Neural cell (in vitro differentiated cells): Measurements from ENCODE around the gene ZFP42. TPM values are rescaled to one million over a fixed set of nuclear protein-coding genes. Genes with fewer than 3 reads are reported as not detected.
"Not testable (repeated sequence)": the region's sequence is repeated elsewhere in the genome, so short reads cannot be mapped to it uniquely, and the experiment has no call there.

ENCODE experiments used
- H2AFZ ChIP-seq: fragments of 200-600, 300-800 bp; sonication (generic), shearing (Covaris generic); 2 replicates; pipeline ENCODE4 v1.6.0; 2014; ENCODE audit warnings: low read depth, mild to moderate bottlenecking, antibody characterized with exemption, low read length, moderate library complexity
- H3F3A ChIP-seq: fragments of 200-600 bp; shearing (Covaris generic); 2 replicates; pipeline ENCODE4 v1.6.1; 2016; ENCODE audit warnings: mild to moderate bottlenecking, moderate library complexity, mixed read lengths, antibody characterized with exemption, low read length; ENCODE audit not compliant: insufficient read depth, poor library complexity, severe bottlenecking
- H3K27ac ChIP-seq: fragments of 200-600, 300-800 bp; sonication (generic), shearing (Covaris generic); 2 replicates; pipeline ENCODE4 v1.5.1; 2014; ENCODE audit warnings: mild to moderate bottlenecking, low read length, moderate library complexity
- H3K27me3 ChIP-seq: fragments of 300-800, 200-600 bp; sonication (generic), shearing (Covaris generic); 2 replicates; pipeline ENCODE4 v1.6.0; 2014; ENCODE audit warnings: mild to moderate bottlenecking, low read depth, low read length, moderate library complexity; ENCODE audit not compliant: insufficient read depth
- H3K36me3 ChIP-seq: fragments of 300-800, 200-600 bp; sonication (generic), shearing (Covaris generic); 2 replicates; pipeline ENCODE4 v1.5.1; 2014; ENCODE audit warnings: mild to moderate bottlenecking, antibody characterized with exemption, low read length, moderate library complexity; ENCODE audit not compliant: insufficient read depth
- H3K4me2 ChIP-seq: fragments of 300-800, 200-600 bp; sonication (generic), shearing (Covaris generic); 2 replicates; pipeline ENCODE4 v1.6.0; 2014; ENCODE audit warnings: mild to moderate bottlenecking, low read length
- H3K4me3 ChIP-seq: fragments of 300-800, 200-600 bp; sonication (generic), shearing (Covaris generic); 2 replicates; pipeline ENCODE4 v1.5.1; 2014; ENCODE audit warnings: mild to moderate bottlenecking, low read length, moderate library complexity
- H3K79me2 ChIP-seq: fragments of 200-600 bp; shearing (Covaris generic); replicated peaks from 2 replicates; pipeline ENCODE4 v1.6.0; 2014; ENCODE audit warnings: mild to moderate bottlenecking, low read length, moderate library complexity; ENCODE audit not compliant: insufficient read depth
- H3K9ac ChIP-seq: fragments of 300-800, 200-600 bp; sonication (generic), shearing (Covaris generic); 2 replicates; pipeline ENCODE4 v1.6.1; 2016; ENCODE audit warnings: mild to moderate bottlenecking, low read length, mixed read lengths
- H3K9me2 ChIP-seq: fragments of 200-600 bp; shearing (Covaris generic); 2 replicates; pipeline ENCODE4 v1.6.1; 2016; ENCODE audit warnings: mild to moderate bottlenecking, low read length, mixed read lengths; ENCODE audit not compliant: insufficient read depth
- H3K9me3 ChIP-seq: fragments of 200-600, 300-800 bp; sonication (generic), shearing (Covaris generic); 2 replicates; pipeline ENCODE4 v1.6.1; 2016; ENCODE audit warnings: mild to moderate bottlenecking, mixed run types, low read length, moderate library complexity, mixed read lengths
- H4K20me1 ChIP-seq: fragments of 200-600 bp; shearing (Covaris generic); 2 replicates; pipeline ENCODE4 v1.6.1; 2016; ENCODE audit warnings: mild to moderate bottlenecking, mixed run types; ENCODE audit not compliant: insufficient read depth
- CTCF ChIP-seq: fragments of 450-650 bp; IDR thresholded peaks from 2 replicates; pipeline ENCODE4 v1.5.1; 2014; ENCODE audit warnings: antibody characterized with exemption, mild to moderate bottlenecking, moderate library complexity; ENCODE audit not compliant: poor library complexity, severe bottlenecking
- EP300 ChIP-seq: fragments of 450-650 bp; conservative IDR thresholded peaks from 2 replicates; pipeline ENCODE4 v1.6.1; 2014; ENCODE audit warnings: antibody characterized with exemption, mild to moderate bottlenecking, moderate library complexity; ENCODE audit not compliant: poor library complexity, severe bottlenecking
- EZH2 ChIP-seq: fragments of 200-600, 300-800 bp; shearing (Covaris generic), sonication (generic); IDR thresholded peaks from 2 replicates; pipeline ENCODE4 v1.6.1; 2014; ENCODE audit warnings: antibody characterized with exemption, low read length, borderline replicate concordance, mild to moderate bottlenecking; ENCODE audit not compliant: insufficient read depth, poor library complexity, severe bottlenecking
- MXI1 ChIP-seq: fragments of 450-650 bp; conservative IDR thresholded peaks from 2 replicates; pipeline ENCODE4 v1.6.1; 2014; ENCODE audit warnings: antibody characterized with exemption, mild to moderate bottlenecking; ENCODE audit not compliant: poor library complexity, severe bottlenecking
- POLR2AphosphoS5 ChIP-seq: IDR thresholded peaks from 2 replicates; pipeline ENCODE4 v1.6.1; 2012
- RAD21 ChIP-seq: fragments of 450-650 bp; conservative IDR thresholded peaks from 2 replicates; pipeline ENCODE4 v1.6.1; 2014; ENCODE audit warnings: antibody characterized with exemption, mild to moderate bottlenecking, moderate library complexity
- REST ChIP-seq: IDR thresholded peaks from 2 replicates; pipeline ENCODE4 v1.6.1; 2012; ENCODE audit warnings: borderline replicate concordance
- SMC3 ChIP-seq: fragments of 450-650 bp; conservative IDR thresholded peaks from 2 replicates; pipeline ENCODE4 v1.6.1; 2014; ENCODE audit warnings: antibody characterized with exemption, mild to moderate bottlenecking, moderate library complexity; ENCODE audit not compliant: poor library complexity
- TAF1 ChIP-seq: IDR thresholded peaks from 2 replicates; pipeline ENCODE4 v1.6.1; 2012; ENCODE audit warnings: low read depth
- polyA plus RNA-seq: library from polyadenylated mRNA; depleted of rRNA; stranded (reverse); fragments of >200 nt; gene quantifications from 2 replicates; pipeline ENCODE4 v1.2.3, GENCODE V29; 2014

Gene ZFP42
- polyA plus RNA-seq, 1 donor from 2014 or later: not detected

- no peaks in the 10 kb centered on the region for H3K79me2 ChIP-seq
- H3K36me3 ChIP-seq: no peaks in the 10 kb centered on the region
- no peaks in the 10 kb centered on the region for H4K20me1 ChIP-seq
- no peaks in the 10 kb centered on the region for H3K9me2 ChIP-seq
- H3K4me3 ChIP-seq: no peak overlapping the region
- H3K9ac ChIP-seq: no peak overlapping the region
- H3K4me2 ChIP-seq: no peak overlapping the region
- no peaks in the 10 kb centered on the region for H3K27me3 ChIP-seq
- TF ChIP-seq CTCF (no peak), EZH2 (no peak), MXI1 (no peak), EP300 (no peak), REST (no peak), RAD21 (no peak), POLR2AphosphoS5 (no peak), SMC3 (no peak), TAF1 (no peak)
- no peaks in the 10 kb centered on the region for H3K9me3 ChIP-seq
- no peak overlapping the region for H3K27ac ChIP-seq
- H3F3A ChIP-seq: no peaks in the 10 kb centered on the region
- no peak overlapping the region for H2AFZ ChIP-seq
These were observed 47.6 kb downstream of the ZFP42 start for GRCh38 chr4:188043154-188043553.

GRCh38 chr4:188045461-188045860, 49.9 kb downstream of the ZFP42 start:
- H3K36me3 ChIP-seq, H3K27ac ChIP-seq, H2AFZ ChIP-seq, H3K9me3 ChIP-seq, H3K4me2 ChIP-seq, H3K9ac ChIP-seq, H3K4me3 ChIP-seq, H4K20me1 ChIP-seq, H3K27me3 ChIP-seq, H3K79me2 ChIP-seq, H3K9me2 ChIP-seq, H3F3A ChIP-seq: not testable (repeated sequence)

GRCh38 chr4:188046657-188047056, 51.1 kb downstream of the ZFP42 start:
- no peaks in the 10 kb centered on the region for H3F3A ChIP-seq
- no peak overlapping the region for H3K4me2 ChIP-seq
- no peaks in the 10 kb centered on the region for H3K27me3 ChIP-seq
- H3K79me2 ChIP-seq: no peaks in the 10 kb centered on the region
- TF ChIP-seq CTCF (no peak), TAF1 (no peak), SMC3 (no peak), POLR2AphosphoS5 (no peak), MXI1 (no peak), RAD21 (no peak), EP300 (no peak), EZH2 (no peak)
- H3K36me3 ChIP-seq: no peaks in the 10 kb centered on the region
- no peaks in the 10 kb centered on the region for H4K20me1 ChIP-seq
- no peaks in the 10 kb centered on the region for H3K9me2 ChIP-seq
- no peak overlapping the region for H2AFZ ChIP-seq
- no peaks in the 10 kb centered on the region for H3K9me3 ChIP-seq
- no peak overlapping the region for H3K4me3 ChIP-seq
- no peak overlapping the region for H3K27ac ChIP-seq
- H3K9ac ChIP-seq: no peak overlapping the region
